ENCODE results near the gene ATG4B. TPM values are rescaled to one million over a fixed set of nuclear protein-coding genes. Genes with fewer than 3 reads are reported as not detected.

Gene ATG4B
- total RNA-seq, 1 experiment from 2014 or later, result 133 TPM

- ATAC-seq (no peak), DNase-seq (ENCODE audit: low spot score) (no peak)
- ChIA-PET CTCF (interaction anchor here (0.8 to 1.5 kb wide), 2 partner anchors 18 to 61 kb away, joined by 4 to 6 read pairs; partner anchors contain the start of gene ING5), POLR2A (no interaction called here)
- TF ChIP-seq PREB (CRISPR knock-in tag; IDR thresholded peaks at IDR 0.05; ENCODE audit: borderline replicate concordance) (no peak), TEAD1 (CRISPR knock-in tag; IDR thresholded peaks at IDR 0.05) (no peak), ZNF138 (CRISPR knock-in tag; conservative IDR thresholded peaks at IDR 0.05) (no peak), NR1H2 (CRISPR knock-in tag; IDR thresholded peaks at IDR 0.05) (no peak), E2F1 (CRISPR knock-in tag; IDR thresholded peaks at IDR 0.05) (no peak), ZNF671 (CRISPR knock-in tag; IDR thresholded peaks at IDR 0.05) (no peak), FOXJ3 (CRISPR knock-in tag; IDR thresholded peaks at IDR 0.05; ENCODE audit: borderline replicate concordance) (no peak), SMAD3 (CRISPR knock-in tag; IDR thresholded peaks at IDR 0.05; ENCODE audit: borderline replicate concordance) (no peak), ZNF396 (CRISPR knock-in tag; IDR thresholded peaks at IDR 0.05; ENCODE audit: borderline replicate concordance) (no peak), ATF6 (CRISPR knock-in tag; IDR thresholded peaks at IDR 0.05) (no peak), ZNF232 (CRISPR knock-in tag; IDR thresholded peaks at IDR 0.05) (no peak), CREB1 (CRISPR knock-in tag; IDR thresholded peaks at IDR 0.05) (no peak), HMGA2 (CRISPR knock-in tag; IDR thresholded peaks at IDR 0.05) (no peak), ZNF219 (CRISPR knock-in tag; IDR thresholded peaks at IDR 0.05; ENCODE audit: borderline replicate concordance) (no peak)
- H3K4me3 Mint-ChIP-seq, result no peak overlapping the region
- H3K36me3 Mint-ChIP-seq, result peaks cover 26% of the 10 kb centered on the region
- no peaks in the 10 kb centered on the region for H3K27me3 Mint-ChIP-seq (ENCODE audit: low read depth)
- peaks cover 28% of the 10 kb centered on the region for H3K4me1 Mint-ChIP-seq
- H3K9me3 Mint-ChIP-seq, result peaks cover 11% of the 10 kb centered on the region
- peak overlapping the region; percentile 10; the same call in 1 of the 2 replicates for H3K27ac Mint-ChIP-seq
Observed at GRCh38 chr2:241641631-241642030, 4.1 kb downstream of the ATG4B start.

- peaks cover 9% of the 10 kb centered on the region for H3K36me3 Mint-ChIP-seq
- ATAC-seq (peak; percentile 59), DNase-seq (ENCODE audit: low spot score) (no peak)
- ChIA-PET POLR2A (interaction anchor here (0.5 to 0.7 kb wide), 2 partner anchors 44 to 193 kb away, joined by 4 to 6 read pairs; no protein-coding TSS in a partner anchor), CTCF (interaction anchor here (1.4 kb wide), 1 partner anchor 14 kb away, joined by 4 read pairs; no protein-coding TSS in a partner anchor)
- H3K4me3 Mint-ChIP-seq, result no peak overlapping the region
- H3K9me3 Mint-ChIP-seq, result no peaks in the 10 kb centered on the region
- TF ChIP-seq GABPB1 (CRISPR knock-in tag; IDR thresholded peaks at IDR 0.05) (0 out of 2 replicates have a peak, but pooled peaks have one; percentile 33), PREB (CRISPR knock-in tag; IDR thresholded peaks at IDR 0.05; ENCODE audit: borderline replicate concordance) (peak; percentile 37; the same call in 1 of the 2 replicates), CREM (CRISPR knock-in tag; IDR thresholded peaks at IDR 0.05) (no peak)
- H3K27ac Mint-ChIP-seq, result peak overlapping the region; percentile 82; the same call in 1 of the 2 replicates
- no peaks in the 10 kb centered on the region for H3K27me3 Mint-ChIP-seq (ENCODE audit: low read depth)
- H3K4me1 Mint-ChIP-seq, result peaks cover 33% of the 10 kb centered on the region
Observed at GRCh38 chr2:241645056-241645914, 7.8 kb downstream of the ATG4B start.
